8988T (cell line): ENCODE data around the gene SHISA4.
"Not testable (repeated sequence)": the region's sequence is repeated elsewhere in the genome, so short reads cannot be mapped to it uniquely, and the experiment has no call there.

Source experiments
- DNase-seq: peaks from one replicate; pipeline ENCODE4 v3.0.0; 2011

Gene SHISA4

DNA sequence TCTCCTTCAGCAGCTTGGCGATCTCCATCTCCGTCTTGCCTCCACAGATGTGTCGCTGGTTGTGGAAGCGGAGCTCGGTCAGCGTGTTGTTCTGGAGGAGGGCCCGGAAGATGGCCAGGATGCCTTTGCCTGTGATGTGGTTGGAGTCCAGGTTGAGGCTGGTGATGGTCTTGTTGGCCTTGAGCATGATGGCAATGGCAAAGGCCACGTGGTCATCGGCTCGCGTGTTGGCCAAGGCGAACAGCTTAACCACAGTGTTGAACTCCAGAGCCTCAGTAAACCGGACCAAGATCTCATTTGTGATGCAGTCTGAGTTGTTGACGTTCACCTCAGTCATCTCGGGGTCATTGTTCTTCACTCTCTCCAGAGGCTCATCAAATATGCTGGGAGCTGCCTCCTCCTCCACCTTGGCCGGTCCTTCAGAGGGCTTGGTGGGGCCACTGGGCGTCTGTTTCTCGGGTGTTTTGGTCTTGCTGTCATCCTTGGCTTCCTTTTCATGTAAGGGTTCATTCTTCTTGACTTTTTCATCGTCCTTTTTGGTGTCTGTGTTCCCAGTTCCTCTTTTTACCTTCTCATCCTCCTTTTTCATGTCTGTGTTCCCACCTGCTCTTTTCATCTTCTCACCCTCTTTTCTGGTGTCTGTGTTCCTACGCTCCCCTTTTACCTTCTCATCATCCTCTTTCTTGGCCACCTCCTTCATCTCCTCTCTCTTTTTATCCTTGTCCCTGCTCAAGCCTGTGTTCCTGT lies 11.2 kb downstream of the SHISA4 start:
- DNase-seq = no peak

DNA sequence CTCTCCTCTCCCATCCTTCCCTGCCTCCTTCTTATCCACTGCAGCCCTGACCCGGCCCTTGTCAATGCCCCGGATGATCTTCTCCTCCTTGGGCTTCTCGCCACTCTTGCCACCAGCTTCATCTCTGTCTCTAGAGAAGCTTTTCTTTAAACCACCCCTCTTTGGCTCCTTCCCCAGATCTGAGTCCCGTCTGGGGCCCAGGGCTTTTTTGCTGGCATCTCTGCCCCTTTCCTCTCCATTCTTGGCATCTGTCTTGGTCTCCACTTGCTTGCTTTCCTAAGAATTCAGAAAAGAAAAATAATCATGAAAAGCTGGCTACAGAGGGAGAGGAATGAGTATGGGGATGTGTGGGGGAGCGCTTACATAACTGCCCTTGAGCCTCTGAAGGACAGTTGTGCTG lies 11.8 kb downstream of the SHISA4 start:
- DNase-seq = no peak

DNA sequence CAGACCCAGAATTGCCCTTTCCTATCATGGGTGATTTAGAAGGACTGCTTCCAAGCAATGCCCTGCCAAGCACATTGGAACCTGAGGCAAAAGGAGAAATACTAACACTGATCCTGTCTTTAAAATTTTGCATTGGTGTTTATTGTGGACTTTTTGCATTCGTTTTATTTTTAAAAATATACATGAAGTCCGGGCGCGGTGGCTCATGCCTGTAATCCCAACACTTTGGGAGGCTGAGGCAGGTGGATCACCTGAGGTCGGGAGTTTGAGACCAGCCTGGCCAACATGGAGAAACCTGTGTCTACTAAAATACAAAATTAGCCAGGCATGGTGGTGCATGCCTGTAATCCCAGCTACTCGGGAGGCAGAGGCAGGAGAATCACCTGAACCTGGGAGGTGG lies 12.3 kb downstream of the SHISA4 start:
- not testable (repeated sequence) for DNase-seq

DNA sequence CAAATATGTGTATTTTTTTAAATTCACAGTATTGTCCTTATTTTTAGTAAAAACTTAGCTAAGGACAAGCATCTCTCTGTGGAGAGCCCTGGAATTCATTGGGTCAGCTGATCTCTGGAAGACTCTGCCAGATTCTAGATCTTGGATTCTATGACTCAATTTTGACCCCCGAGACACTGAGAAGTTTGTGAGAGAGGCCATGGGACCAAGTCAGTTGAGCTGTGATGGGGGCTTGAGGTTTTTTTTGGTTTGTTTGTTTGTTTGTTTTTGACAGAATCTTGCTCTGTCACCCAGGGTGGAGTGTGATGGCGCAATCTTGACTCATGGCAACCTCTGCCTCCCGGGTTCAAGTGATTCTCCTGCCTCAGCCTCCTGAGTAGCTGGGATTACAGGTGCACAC lies 13.5 kb downstream of the SHISA4 start:
- DNase-seq = no peak

DNA sequence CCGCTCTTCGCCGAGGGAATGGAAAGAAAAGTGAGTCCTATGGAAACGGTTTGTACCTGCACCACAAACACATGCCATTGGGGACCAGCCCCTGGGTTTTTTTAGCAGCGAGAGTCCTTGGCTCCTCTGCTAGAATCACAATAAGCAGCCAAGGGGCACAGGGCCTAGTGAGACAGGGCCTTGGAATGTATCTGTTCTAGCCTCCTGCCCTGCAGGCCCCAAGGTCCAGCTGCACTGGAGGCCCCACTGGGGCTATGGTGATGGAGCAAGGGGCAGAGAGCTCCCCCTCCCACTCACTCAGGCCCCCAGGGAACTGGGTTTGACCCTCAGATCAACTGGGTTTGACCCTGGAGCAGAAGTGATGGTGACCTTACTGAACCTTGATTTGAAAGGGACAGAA lies 14.4 kb downstream of the SHISA4 start:
- DNase-seq = no peak

DNA sequence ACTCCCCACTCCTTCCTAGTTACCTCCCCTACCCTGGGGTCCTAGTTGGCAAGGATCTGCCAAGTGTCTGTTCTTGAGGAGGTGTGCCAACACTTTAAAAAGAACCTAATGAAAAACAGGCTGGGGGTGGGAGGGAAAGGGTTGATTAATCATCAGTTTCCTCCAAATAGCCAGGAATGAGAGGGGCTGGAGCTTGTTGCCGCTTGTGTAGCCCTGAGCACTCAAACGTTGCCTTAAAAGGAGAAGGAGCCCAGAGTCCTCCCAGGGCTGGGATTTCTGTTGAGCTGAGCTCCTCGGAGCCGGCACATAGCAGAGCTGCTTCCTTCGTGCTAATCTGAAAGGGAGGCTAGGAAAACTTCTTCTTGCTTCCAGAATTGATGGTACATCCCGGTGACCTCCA lies 15.9 kb downstream of the SHISA4 start:
- DNase-seq = no peak

DNA sequence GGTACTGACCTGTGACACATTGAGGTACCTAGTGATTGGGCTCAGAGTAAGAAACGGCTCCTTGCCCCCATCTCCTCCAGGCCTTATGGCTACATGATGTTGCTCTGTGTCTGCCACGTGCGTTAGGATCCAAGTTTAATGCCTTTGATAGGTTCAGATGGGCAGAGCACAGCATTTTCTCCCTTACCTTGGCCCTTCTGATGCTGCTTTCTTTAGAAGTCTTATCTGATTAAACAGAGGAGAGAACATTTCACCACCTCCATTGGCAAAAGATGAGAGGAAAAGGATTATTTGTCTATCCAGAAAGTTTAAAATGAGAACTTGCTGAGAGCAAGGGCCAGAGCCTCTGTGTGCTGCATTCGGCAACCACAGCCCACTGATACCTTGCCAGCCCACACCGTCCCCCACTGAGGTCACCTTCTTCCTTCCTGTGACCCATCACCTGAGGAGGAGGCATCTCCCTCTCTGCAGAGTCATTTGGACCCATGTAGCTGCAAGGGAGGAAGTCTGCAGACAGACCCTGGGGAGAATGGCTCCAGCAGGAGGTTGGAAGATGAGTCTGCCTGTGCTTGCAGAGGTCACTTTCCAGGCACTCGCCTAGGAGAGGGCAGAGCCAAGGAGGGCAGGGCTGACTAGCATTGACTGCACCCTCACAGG lies 16.7 kb downstream of the SHISA4 start:
- DNase-seq = peak; percentile 2

DNA sequence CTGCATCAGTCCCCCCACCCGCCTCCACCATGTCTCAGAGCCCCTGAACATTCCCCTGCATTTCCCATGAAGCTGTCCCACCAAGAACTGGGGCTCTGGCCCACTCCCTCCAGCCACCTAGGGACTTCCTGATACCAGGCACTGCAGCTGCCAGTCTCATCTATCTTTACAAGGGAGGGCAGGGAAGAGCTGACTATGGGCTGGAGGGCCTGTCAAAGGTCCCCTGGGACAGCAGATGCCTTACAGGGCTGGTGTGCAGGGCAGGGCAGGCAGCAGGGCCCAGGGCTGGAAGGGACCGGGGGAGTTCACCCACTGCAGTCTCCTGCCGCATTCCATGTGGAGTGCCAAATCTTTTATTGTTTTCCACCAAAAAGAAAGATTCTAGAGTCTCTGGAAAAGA lies 17.6 kb downstream of the SHISA4 start:
- no peak for DNase-seq

DNA sequence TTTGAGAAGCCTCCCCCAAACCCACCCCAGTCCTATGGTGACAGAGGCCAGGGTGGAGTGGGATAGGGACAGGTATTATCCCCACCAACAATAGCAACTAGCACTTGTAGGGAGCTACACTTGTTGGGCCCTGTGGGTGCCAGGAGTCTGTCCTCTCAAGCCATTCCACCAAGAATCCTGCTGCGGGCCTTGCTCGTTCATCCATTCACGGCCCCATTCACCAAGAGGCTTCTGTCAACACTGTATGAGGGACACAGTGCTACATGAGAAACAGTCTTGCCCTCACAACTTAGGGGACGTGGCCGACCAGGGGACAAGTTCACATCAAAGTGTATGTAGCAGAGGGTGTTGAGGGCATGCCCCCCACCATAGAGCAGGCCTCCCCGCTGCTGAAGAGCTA lies 18.9 kb downstream of the SHISA4 start:
- no peak for DNase-seq

DNA sequence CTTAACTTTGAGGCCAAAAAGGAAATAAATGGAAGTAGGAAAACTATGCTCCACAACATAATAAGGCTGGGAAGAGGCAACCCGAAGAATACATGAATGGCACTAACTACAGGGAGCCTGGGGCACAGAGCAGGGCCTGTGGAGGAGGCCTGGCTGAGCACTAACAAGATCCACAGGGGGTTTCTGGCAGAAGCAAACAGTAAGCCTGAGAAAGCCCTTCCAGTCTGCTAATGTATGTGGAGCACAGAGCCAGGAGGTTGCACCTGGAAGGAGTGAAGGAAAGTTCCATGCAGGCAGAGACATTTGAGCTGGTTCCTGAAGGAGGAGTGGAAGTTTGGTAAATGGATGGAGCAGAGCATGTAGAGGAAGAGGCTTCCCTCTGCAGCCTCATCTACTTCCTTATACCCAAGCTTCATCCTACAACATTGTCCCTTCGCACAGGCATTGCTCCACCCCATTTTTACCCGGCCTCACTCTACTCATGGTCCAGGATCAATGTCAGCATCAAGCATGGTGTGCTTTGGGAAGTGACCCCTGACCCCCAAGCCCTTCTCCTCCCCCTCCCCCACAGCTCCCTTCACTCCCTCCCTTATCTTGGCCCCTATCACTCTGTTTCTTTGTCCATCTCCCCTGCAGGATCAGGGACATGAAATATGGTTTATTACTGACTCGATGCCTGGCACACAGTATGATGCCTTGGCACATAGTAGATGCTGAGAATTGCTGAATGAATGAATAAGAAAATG lies 23.3 kb downstream of the SHISA4 start:
- no peak for DNase-seq

DNA sequence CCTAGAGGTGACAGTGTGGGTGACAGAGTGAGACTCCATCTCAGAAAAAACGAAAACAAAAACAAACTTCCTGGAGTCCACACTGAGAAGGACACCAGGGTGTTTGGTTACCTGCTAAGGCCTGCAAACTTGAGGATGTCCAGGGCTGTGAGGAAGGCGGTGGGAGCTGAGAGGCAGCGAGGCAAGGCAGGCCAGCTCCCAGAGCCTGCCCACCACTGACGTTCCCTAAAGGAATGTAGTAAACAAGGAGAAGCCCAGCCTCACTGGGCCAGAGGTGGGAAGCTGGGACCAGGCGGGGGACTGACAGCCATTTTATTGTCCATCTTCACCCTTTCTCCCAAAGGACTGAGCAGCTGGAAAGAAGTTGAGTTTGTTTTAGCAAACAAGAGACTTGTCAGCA lies 24.1 kb downstream of the SHISA4 start:
- no peak for DNase-seq

DNA sequence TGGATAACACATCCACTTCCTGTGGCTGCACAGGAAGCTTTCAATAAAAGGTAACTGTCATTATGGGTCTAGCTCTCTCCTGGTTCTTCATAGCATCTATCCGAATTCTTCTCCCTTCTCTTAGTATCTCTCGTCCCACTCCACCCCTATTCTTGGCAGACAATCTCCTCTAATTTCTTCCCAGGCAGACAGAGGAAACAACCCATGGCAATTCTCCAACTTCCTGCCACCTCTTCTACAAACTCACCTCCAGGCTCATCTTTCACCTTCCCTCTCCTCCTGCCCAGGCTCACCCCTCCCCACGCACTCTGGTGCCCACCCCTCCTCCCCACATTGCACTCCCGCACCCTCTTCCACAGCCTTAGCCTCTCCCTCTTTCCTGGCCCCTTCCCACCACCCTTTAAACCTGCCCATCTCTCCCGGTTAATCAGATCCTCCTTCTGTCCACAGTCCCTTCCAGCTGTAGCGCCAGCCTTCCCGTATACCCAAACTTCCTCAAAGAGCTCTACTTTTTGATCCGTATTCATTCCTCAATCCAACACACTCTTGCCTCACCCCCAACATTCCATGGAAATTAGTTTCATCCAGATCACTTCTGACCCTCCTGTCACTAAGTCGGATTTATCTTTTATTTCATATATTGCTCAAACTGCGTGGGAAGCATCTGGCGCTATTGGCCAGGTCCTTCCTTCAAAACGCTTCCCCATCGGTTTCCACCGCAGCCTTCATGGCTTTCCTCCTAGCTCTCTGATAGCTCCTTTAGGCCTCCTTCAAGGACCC lies 25.9 kb downstream of the SHISA4 start:
- no peak for DNase-seq

DNA sequence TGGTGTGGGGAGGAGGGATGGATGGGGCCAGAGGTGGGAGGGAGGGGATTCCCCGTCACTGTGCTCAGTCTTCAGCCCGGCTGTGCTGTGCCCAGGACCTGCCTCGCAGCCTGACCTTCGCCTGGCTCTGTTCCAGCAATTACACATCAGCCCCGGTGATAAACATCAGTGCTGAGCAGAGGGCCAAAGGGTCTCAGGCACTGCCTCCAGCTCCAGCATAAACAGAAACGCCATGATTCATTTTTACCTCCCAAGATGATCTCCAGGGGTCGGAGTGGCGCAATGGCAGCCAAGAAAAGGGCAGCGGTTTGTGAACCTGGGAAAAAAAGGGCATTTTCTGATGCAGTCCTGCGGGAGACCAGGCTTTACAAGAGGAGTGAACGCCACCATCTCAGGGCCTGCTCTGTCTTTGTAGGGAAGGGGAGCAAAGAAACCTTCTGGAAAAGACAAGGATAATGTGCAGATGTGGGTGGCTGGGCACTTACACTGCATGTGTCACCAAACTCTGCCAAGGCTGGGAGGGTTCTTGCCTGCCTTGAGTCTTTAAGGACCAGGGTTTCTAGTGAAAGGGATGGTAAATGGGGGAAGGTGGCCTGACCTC lies 28.1 kb downstream of the SHISA4 start:
- DNase-seq = no peak

DNA sequence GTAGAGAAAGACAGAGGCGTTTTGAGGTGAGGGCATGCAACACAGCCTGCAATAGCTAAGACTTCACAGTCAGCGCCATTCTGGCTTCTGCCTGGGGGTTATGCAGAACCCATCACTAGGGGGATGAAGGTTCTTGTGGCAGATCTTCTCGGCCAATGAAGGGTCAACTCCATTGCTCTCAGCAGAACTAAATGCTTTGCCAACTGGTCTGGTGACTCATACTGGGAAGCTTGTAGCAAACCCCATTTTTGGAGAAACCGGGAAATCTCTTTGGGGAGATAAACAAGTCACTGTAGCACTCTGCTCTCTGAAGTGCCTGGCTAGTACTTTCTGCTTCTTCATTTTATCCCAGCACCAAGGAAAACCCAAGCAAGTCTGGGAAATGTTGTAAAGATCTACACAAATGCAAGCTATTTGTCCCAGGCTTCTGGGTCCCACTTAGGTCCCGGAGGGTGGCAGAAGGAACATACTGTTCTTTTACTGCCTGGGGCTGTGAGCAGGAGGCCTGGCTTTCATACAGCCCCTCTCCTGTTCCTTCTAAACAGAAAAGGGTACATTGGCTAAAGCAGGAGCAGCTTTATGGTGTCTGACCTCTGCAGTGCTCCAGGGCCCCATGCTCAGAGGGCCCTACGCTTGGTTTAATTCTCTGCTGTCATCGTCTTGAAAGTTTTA lies 28.8 kb downstream of the SHISA4 start:
- DNase-seq = no peak

DNA sequence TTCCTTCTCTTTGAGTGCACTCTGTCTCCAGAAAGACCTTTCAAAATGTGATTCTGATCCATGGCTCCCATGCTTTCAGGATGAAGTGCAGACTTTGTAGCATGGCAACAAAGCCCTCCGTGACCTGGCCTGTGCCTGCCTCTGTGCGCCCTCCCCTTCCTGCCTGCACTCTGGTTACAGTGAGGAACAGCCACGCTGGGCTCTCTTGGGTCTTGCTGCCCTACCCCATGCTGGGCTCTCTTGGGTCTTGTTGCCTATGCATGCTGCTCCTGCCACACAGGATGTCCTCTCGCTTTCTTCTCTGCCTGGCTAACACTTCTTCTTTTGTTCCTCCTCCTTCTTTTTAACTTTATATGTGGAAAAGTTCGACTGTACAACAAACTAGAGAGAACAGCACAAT lies 29.6 kb downstream of the SHISA4 start:
- no peak for DNase-seq

DNA sequence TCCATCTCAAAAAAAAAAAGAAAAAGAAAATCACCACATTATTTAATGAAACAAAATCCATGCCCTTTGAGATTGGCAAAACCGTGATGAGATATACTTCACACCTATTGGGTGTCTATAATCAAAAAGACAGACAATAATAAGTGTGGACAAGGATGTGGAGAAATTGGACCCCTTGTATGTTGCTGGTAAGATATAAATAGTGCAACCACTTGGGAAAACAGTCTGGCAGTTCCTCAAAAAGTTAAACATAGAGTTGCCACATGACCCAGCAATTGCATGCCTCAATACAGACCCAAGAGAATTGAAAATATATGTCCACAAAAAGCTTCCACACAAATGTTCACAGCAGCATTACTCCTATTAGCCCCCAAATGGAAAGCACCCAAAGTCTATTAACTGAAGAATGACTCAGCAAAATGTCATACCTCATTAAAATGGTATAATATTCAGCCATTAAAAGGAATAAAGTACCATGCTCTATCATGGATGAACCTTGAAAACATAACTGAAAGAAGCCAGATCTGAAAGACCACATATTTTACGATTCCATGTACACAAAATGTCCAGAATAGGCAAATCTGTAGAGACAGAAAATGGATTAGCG lies 33.4 kb downstream of the SHISA4 start:
- DNase-seq = no peak

DNA sequence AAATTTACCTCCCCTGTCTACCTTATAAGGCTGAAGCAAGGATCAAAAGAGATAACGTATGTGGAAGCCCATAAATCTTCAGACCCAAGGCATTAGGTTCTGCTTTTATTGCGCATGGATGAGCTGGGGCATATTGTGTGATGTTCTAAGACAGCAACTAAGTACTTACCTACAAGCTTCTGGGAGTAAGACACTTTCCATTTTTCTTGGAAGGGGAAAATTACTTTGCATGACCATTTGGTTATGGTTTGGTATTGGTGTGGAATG lies 36.5 kb downstream of the SHISA4 start:
- DNase-seq = no peak

DNA sequence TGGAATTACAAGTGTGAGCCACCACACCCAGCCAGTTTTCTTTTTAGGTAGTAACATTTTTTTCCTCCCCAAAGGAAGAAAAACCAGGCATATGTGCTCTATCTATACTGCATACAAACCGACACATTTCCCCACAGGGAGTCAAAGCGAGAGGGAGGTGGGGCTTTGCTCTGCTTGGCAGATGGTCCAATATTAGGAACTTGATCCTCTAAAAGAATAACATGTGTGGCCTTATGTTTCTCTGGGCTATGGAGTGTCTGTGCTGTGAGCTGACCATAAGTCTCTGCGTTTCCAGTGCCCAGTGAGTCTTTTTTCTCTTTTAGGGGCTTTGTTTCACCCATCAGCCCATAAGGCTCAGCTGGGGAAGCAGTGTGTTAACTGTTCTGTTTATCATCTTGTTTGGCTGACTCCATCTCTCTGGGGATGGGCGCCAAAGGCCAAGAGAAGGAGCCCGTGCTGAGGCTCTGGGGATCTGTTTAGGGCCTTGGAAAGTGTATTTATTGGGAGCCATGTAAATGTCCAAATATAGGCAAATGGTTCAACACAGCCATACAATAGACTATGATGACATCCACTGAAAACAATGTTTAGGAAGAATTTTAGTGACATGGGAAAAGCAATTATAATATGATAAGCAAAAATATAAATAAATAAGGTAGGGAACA lies 37.4 kb downstream of the SHISA4 start:
- no peak for DNase-seq

DNA sequence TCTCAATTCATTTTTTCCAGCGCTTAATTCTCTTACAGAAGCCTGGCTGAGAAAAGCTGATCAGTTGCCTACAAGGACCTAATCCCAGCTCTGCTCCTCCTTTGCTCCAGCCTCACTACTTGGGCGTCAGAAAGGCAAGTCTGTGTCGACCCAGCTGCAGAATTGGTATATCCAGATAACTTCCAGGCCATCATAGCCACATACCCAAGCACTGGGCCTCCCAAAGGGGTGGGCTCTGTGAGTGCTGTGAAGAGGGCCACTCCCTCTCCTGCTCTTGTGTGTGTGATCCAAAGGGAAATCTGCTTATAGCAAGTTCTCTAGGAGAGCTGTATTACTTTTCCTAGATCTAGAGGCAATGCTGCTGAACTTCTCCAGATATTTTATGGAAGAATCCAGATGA lies 39.6 kb downstream of the SHISA4 start:
- DNase-seq = no peak

DNA sequence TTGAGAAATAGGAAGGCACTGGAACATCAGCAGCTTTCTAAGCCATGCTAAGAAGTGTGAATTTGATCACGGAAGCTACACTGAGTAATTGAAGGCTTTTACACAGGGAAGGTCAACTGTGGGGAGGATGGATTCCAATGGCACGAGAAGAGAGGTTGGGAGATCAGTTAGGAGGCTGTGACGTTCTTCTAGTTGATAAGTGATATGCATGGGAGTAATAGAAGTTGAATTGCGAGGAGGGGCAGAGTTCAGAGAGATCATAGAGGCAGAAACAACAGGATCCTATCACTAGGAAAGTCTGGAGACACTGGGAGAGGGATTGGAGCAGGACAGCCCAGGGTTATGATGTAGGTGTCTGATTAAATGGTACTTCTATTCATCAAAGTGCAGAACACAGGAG lies 41.4 kb downstream of the SHISA4 start:
- no peak for DNase-seq

DNA sequence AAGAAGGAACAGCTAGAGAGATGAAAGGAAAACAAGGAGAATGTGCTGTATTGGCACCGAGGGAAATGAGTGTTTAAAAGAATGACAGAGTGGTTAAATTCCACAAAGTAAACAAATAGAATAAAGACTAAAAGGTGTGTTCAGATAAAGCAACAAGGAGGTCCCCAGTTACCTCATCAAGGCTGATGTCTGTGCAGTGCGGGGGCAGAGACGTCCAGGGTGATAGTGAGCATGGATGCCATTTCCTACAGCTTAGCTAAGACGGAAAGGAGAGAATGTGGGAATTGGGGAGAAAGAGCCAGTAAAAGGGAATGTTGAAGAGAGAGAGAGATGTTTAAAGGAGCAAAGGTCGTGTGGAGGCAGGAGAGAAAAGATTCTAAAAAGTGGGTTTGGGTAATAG lies 42.1 kb downstream of the SHISA4 start:
- DNase-seq = no peak
